GM04503 (cell line): ENCODE data around the gene ANXA5.
"Not testable (repeated sequence)": the region's sequence is repeated elsewhere in the genome, so short reads cannot be mapped to it uniquely, and the experiment has no call there.

ENCODE experiments used
- DNase-seq: peaks from one replicate; pipeline ENCODE4 v3.0.0-alpha.2; 2012; ENCODE audit warnings: low read depth

The ANXA5 gene

DNA sequence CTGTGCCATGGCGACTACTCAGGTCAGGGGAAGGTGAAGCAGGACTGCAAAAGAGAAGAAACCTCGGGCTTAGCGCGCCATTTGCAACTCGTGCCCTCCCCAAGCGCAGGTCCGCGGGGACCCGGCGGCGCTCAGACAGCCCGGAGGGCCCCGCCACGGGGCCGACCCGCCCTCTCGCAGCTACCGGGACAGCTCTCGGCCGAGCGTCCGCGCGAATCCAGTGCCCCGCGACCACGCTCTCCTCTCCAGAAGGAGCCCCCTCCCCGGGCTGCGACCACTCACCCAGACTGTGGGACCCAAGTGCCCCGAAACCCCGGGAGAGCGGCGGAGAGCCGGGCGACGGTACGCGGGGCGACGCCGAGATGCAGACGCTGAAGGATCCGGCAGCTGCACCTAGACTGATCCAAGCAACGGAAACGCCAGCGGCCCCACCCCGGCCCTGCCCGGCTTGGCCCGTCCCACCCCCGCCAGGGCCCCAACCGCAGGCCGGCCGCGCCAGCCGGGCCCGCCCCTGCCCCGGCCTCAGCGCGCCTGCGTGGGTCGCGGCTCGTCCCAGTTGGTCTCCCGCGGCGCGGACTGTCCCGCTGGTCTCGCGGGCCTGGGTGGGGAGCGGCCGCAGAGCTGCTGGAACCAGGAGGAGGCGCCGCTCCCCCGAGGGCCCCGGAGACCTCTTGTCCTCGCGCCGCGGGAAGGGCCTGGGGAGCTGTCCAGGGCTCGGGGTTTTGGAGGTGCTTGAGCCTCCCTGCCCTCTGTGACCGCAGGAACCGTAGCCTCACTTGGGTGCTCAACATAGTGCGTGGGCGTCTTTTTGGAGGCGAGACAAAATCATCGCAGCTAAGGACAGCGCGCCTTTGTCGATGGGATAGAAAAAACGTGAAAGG lies at the start of gene ANXA5:
ANXA5 (minus strand) TSS at position 400 of the 881 bp plus-strand sequence; CDS start at position 9, 391 bp downstream.
- DNase-seq, result peak; percentile 67

GRCh38 chr4:121742794-121743193 lies 46.0 kb upstream of the ANXA5 start:
- no peak for DNase-seq

GRCh38 chr4:121741751-121742150 lies 45.0 kb upstream of the ANXA5 start:
- no peak for DNase-seq

- no peak for DNase-seq
Measured at GRCh38 chr4:121740796-121741409, 44.1 kb upstream of the ANXA5 start.

- DNase-seq, result no peak
Measured at GRCh38 chr4:121739575-121739974, 42.8 kb upstream of the ANXA5 start.

DNA sequence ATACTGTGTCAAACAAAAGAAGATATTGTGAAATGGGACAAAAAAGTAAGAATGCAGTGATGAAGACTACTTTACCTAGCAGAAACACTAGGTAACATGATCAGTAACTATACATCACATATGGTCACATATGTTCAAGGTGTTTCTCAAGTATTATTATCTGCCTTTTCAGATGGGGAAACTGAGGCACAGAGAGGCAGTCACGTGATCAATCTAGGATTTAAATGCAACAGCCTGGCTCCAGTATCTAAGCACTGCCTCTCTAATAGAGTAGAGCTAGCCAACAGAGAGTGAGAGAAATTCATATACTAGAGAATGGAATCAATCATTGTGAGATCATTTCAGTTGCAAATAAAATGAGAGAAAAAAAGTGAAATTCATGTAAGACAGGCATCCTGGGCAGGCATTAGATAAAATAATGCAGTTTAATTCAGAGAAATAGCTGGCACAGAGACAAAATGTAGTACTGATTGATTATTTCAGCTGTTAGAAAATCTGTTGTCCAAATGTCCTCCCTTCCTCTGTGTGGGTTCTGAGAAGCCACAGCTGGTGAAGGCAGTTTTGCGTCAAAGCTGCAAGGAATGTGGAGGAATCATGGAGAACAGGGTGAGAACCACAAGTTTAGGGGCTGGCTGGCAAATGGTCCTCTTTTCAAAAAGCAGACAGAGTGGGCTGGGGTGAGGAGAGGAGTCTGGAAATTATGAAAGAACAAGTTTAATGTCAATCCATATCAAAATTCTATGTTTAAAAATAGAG lies 42.2 kb upstream of the ANXA5 start:
- no peak for DNase-seq

DNA sequence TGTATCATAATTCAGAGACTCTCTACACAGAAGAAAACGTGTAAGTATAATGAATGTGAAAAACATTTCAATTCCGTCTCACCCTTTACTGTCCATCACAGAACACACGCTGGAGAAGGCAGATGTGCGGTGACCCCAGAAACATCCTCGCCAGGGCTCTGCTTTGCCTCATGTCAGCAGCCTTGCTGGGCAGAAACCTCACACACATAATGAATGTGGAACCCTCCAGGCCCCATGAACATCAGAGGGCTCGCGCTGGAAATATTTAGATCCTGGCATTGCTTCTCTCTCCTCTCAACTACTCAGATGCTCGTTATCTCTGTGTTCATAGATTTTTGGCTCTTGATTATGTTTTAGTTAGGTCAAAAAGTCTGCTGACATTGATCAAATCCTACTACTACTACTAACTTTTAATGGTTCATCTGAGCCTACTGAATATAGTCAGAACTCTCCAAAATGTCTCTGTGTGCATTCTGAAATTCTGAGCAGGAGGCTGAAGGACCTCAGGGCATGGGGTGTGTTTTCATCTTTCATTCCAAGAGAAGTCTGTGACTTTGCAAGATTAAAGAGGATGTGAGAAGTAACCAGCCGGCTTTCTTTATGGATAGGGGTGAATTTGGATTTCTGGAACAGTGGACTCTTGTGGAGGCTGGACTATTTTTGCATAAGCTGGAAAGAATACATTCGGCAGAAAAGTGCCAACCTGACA lies 41.2 kb upstream of the ANXA5 start:
- DNase-seq, result no peak

DNA sequence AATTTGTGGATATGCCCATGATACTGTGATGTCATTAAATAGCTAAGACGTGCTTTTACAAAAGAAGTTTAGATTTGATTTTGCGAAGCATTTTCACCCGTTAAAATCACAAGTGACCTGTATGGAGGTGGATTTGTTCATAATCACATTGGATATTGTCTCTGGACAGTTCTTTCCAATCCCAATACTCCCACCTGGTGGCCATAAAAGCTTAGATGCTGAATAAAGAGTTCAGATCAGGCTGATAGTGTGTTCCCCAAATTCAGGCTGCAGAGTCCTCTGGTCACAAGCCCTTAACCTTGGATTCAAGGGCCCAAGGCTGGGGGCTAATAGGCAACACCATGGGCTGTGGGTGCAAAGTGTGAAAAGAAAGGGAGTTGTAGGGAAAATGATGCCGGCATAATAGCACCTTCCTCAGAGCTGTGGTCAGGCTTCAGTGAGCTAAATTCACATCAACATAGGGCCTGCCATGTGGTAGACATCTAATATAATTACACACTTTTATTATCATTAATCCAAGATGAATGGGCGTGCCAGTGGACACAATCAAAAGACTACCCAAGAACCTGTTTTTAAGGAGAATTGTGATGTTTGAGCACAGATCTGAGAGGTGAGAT lies 40.1 kb upstream of the ANXA5 start:
- DNase-seq, result no peak

GRCh38 chr4:121734571-121734970 lies 37.8 kb upstream of the ANXA5 start:
- no peak for DNase-seq

GRCh38 chr4:121733942-121734341 lies 37.2 kb upstream of the ANXA5 start:
- DNase-seq, result no peak

DNA sequence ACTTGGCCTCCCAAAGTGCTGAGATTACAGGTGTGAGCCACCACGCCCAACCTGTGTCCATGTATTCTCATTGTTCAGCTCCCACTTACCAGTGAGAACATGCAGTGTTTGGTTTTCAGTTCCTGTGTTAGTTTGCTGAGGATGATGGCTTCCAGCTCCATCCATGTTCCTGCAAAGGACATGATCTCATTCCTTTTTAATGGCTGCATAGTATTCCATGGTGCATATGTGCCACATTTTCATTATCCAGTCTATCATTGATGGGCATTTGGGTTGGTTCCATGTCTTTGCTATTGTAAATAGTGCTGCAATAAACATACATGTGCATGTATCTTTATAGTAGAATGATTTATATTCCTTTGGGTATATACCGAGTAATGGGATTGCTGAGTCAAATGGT lies 33.0 kb upstream of the ANXA5 start:
- not testable (repeated sequence) for DNase-seq

- DNase-seq, result peak; percentile 97
Measured at GRCh38 chr4:121728798-121729226, 32.0 kb upstream of the ANXA5 start.

GRCh38 chr4:121728066-121728465 lies 31.3 kb upstream of the ANXA5 start:
- DNase-seq, result peak; percentile 99

GRCh38 chr4:121726642-121727268 lies 30.0 kb upstream of the ANXA5 start:
- DNase-seq, result peak; percentile 39

- no peak for DNase-seq
Measured at GRCh38 chr4:121724671-121725070, 27.9 kb upstream of the ANXA5 start.

DNA sequence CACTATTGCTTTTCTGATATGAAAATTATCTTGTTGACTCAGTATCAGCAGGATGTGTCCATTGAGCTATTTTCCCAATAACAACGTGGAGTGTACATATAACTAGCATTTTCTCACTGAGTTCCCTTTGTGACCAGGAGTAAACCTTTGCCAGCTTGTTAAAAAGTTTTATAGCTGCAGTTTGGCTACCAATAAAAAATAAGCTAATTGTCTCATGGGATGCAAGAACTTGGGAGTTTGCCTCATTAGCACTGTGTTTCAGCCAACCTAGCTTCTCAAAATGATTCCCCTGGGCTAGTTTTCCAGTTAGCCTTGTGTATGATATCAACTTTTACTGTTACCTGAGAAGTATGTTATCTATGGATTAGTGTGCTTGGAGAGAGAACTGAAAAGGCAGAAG lies 24.9 kb upstream of the ANXA5 start:
- DNase-seq, result no peak

GRCh38 chr4:121720109-121720508 lies 23.3 kb upstream of the ANXA5 start:
- peak; percentile 70 for DNase-seq

- DNase-seq, result no peak
Measured at GRCh38 chr4:121717680-121718237, 21.0 kb upstream of the ANXA5 start.

- no peak for DNase-seq
Measured at GRCh38 chr4:121714548-121714947, 17.8 kb upstream of the ANXA5 start.

- no peak for DNase-seq
Measured at GRCh38 chr4:121712783-121713182, 16.0 kb upstream of the ANXA5 start.
